K562 (cell line): ENCODE data around the gene B4GALT5. TPM values are rescaled to one million over a fixed set of nuclear protein-coding genes. Genes with fewer than 3 reads are reported as not detected.

Experiments
- ATAC-seq: fragments of 200-7000 bp; cut with Tn5 transposase; 3 replicates; pipeline ENCODE4 v1.9.1; 2020; ENCODE audit warnings: moderate library complexity
- BruUV-seq: library from RNA; stranded (reverse); fragments of 400-500 nt; replicated peaks from 2 replicates; lab custom pipeline; 2021; lab: Mats Ljungman, UMichigan
- CTCF ChIA-PET: fragments of 300-600 bp; formaldehyde crosslinking; extraction: SDS; loops from one replicate; lab custom pipeline; 2021; ENCODE audit warnings: low intra/inter-chr PET ratio; lab: Yijun Ruan, JAX
- POLR2A ChIA-PET: fragments of 300-600, 350-650 bp; sonication (Branson Sonifier 250); formaldehyde crosslinking; extraction: SDS; loops from one replicate; lab custom pipeline; 2021; ENCODE audit warnings: antibody characterized with exemption, inconsistent platforms; lab: Yijun Ruan, JAX
- DNase-seq, 4 experiments: peaks; one replicate each; pipeline versions ENCODE4 v3.0.0 to v3.0.0-alpha.2; 2011 to 2018; ENCODE audit warnings: low spot score in 3 of 4, mixed read lengths in 3 of 4; ENCODE audit errors: extremely low read depth in 1 of 4
- FAIRE-seq: peaks from 2 replicates; lab custom pipeline; 2011; peaks lifted over from hg19 to GRCh38; lab: Jason Lieb, UNC
- H2AFZ ChIP-seq: 2 replicates; pipeline ENCODE4 v1.6.0; 2011; ENCODE audit warnings: low read depth, low read length, control low read depth, inconsistent platforms
- H3K27ac ChIP-seq: fragments of 200-600 bp; 3 replicates; pipeline ENCODE4 v1.8.0; 2011; ENCODE audit warnings: low read depth, mild to moderate bottlenecking, control low read depth, inconsistent platforms, low read length, moderate library complexity, mixed read lengths; ENCODE audit errors: extremely low read depth
- H3K27me3 ChIP-seq, 2 experiments: fragments of 300-600 bp in 1 of 2; 2 replicates in 1 of 2; 3 replicates in 1 of 2; pipeline versions ENCODE4 v1.6.0 to v1.8.0; 2011; ENCODE audit warnings: inconsistent platforms in 2 of 2, low read length in 2 of 2, mild to moderate bottlenecking in 1 of 2, mixed read lengths in 1 of 2, moderate library complexity in 1 of 2; ENCODE audit not compliant: control insufficient read depth in 2 of 2, insufficient read depth in 2 of 2
- H3K36me3 ChIP-seq: fragments of 300-600 bp; 3 replicates; pipeline ENCODE4 v1.8.0; 2011; ENCODE audit warnings: mild to moderate bottlenecking, low read length, inconsistent platforms; ENCODE audit not compliant: control insufficient read depth, insufficient read depth
- H3K4me1 ChIP-seq, 2 experiments: fragments of 200-600 bp in 1 of 2; replicated peaks in 1 of 2; 2 replicates in 1 of 2; 3 replicates in 1 of 2; pipeline versions ENCODE4 v1.5.1 to v1.8.0; 2011; ENCODE audit warnings: inconsistent platforms in 2 of 2, low read length in 2 of 2, mild to moderate bottlenecking in 1 of 2, mixed read lengths in 1 of 2, moderate library complexity in 1 of 2; ENCODE audit not compliant: control insufficient read depth in 2 of 2, insufficient read depth in 2 of 2
- H3K4me2 ChIP-seq: 2 replicates; pipeline ENCODE4 v1.6.1; 2011; ENCODE audit warnings: low read length, control low read depth, inconsistent platforms, mixed read lengths; ENCODE audit not compliant: insufficient read depth
- H3K4me3 ChIP-seq: fragments of 200-600 bp; sonication (generic), shearing (Covaris generic); 2 replicates; pipeline ENCODE4 v1.5.1; 2016; ENCODE audit warnings: control low read depth, inconsistent platforms
- H3K79me2 ChIP-seq: fragments of 200-600 bp; 3 replicates; pipeline ENCODE4 v1.8.0; 2011; ENCODE audit warnings: low read length, inconsistent platforms; ENCODE audit not compliant: control insufficient read depth, insufficient read depth
- H3K9ac ChIP-seq, 2 experiments: 2 replicates each; pipeline versions ENCODE4 v1.6.0 to v1.6.1; 2011; ENCODE audit warnings: low read depth in 2 of 2, low read length in 2 of 2, control low read depth in 1 of 2, inconsistent platforms in 1 of 2, mild to moderate bottlenecking in 1 of 2, mixed read lengths in 1 of 2; ENCODE audit not compliant: insufficient read depth in 1 of 2
- H3K9me1 ChIP-seq: one replicate; pipeline ENCODE4 v1.6.0; 2011; ENCODE audit warnings: inconsistent platforms, mild to moderate bottlenecking, low read length, moderate library complexity; ENCODE audit not compliant: control insufficient read depth, insufficient read depth
- H3K9me3 ChIP-seq: replicated peaks from 2 replicates; pipeline ENCODE4 v1.5.1; 2011; ENCODE audit warnings: low read depth, low read length, inconsistent platforms; ENCODE audit not compliant: control insufficient read depth, insufficient read depth
- H4K20me1 ChIP-seq: replicated peaks from 2 replicates; pipeline ENCODE4 v1.6.1; 2011; ENCODE audit warnings: low read length, inconsistent platforms, mixed read lengths; ENCODE audit not compliant: control insufficient read depth, insufficient read depth
- ARID1B ChIP-seq: fragments of 450-650 bp; IDR thresholded peaks from 2 replicates; pipeline ENCODE4 v1.6.1; 2016; ENCODE audit warnings: antibody characterized with exemption, mild to moderate bottlenecking, inconsistent platforms
- BACH1 ChIP-seq: fragments of 200-800 bp; sonication (Bioruptor generic); IDR thresholded peaks from 2 replicates; pipeline ENCODE4 v1.6.1; 2016; ENCODE audit warnings: missing genetic modification characterization, missing compliant biosample characterization
- JUND ChIP-seq, 2 experiments: IDR thresholded peaks; 2 replicates in 1 of 2; 3 replicates in 1 of 2; pipeline ENCODE4 v1.6.1; 2011; ENCODE audit warnings: borderline replicate concordance in 2 of 2, low read depth in 2 of 2, low read length in 2 of 2, improper control_type of control experiment in 1 of 2, missing biosample characterization in 1 of 2, missing genetic modification characterization in 1 of 2, missing genetic modification reagents in 1 of 2
- MAFF ChIP-seq: IDR thresholded peaks from 2 replicates; pipeline ENCODE4 v1.6.1; 2012; ENCODE audit warnings: low read length, improper control_type of control experiment
- MAFK ChIP-seq: IDR thresholded peaks from 2 replicates; pipeline ENCODE4 v1.6.1; 2011; ENCODE audit warnings: low read length, improper control_type of control experiment
- MEIS2 ChIP-seq: fragments of 450-650 bp; IDR thresholded peaks from 2 replicates; pipeline ENCODE4 v1.6.1; 2014; ENCODE audit warnings: mild to moderate bottlenecking; ENCODE audit not compliant: partially characterized antibody
- NR2C2 ChIP-seq, 2 experiments: fragments of 200-800 bp in 1 of 2; sonication (Bioruptor generic) in 1 of 2; sonication (generic) in 1 of 2; formaldehyde crosslinking in 1 of 2; IDR thresholded peaks; 2 replicates each; pipeline versions ENCODE4 v1.6.1 to v1.8.0; 2016 to 2022; ENCODE audit warnings: mild to moderate bottlenecking in 1 of 2, missing compliant biosample characterization in 1 of 2, missing genetic modification characterization in 1 of 2, missing genetic modification reagents in 1 of 2
- PBX2 ChIP-seq, 2 experiments: IDR thresholded peaks in 1 of 2; conservative IDR thresholded peaks in 1 of 2; 2 replicates each; pipeline ENCODE4 v1.6.1; 2016; ENCODE audit warnings: low read depth in 2 of 2, mild to moderate bottlenecking in 1 of 2, missing compliant biosample characterization in 1 of 2, missing genetic modification characterization in 1 of 2, moderate library complexity in 1 of 2
- SMARCA4 ChIP-seq: fragments of 450-650 bp; IDR thresholded peaks from 2 replicates; pipeline ENCODE4 v1.6.1; 2016
- ZBED1 ChIP-seq: IDR thresholded peaks from 2 replicates; pipeline ENCODE4 v1.6.1; 2014
- ZBTB33 ChIP-seq: sonication (generic); formaldehyde crosslinking; IDR thresholded peaks from 2 replicates; pipeline ENCODE4 v1.8.1; 2023; ENCODE audit warnings: mild to moderate bottlenecking, missing genetic modification reagents
- ZNF146 ChIP-seq: IDR thresholded peaks from one replicate; pipeline ENCODE4 v1.6.1; 2018; ENCODE audit warnings: missing compliant biosample characterization; ENCODE audit not compliant: unreplicated experiment
- ZNF384 ChIP-seq: IDR thresholded peaks from 2 replicates; pipeline ENCODE4 v1.6.1; 2012; ENCODE audit warnings: low read depth, low read length, improper control_type of control experiment
- ZNF655 ChIP-seq: fragments of 250-450 bp; sonication (Bioruptor Pico); IDR thresholded peaks from 2 replicates; pipeline ENCODE4 v1.5.0; 2021
- WGBS: fragments of 100-300 bp; shearing (Covaris generic); methylation state at CpG from one replicate; pipeline ENCODE4 v1.1.6; 2016; ENCODE audit warnings: low coverage, mixed read lengths; ENCODE audit not compliant: insufficient coverage; ENCODE audit errors: missing lambda C conversion rate; 5-methylcytosine and 5-hydroxymethylcytosine counted together
- in situ Hi-C: fragments of 300-500 bp; cut with MboI; formaldehyde crosslinking; loops from 4 replicates; pipeline ENCODE4 v1.15.0; 2018; ENCODE audit warnings: inconsistent platforms, mixed read lengths
- intact Hi-C: fragments of 100-400 bp; cut with micrococcal nuclease; formaldehyde crosslinking; loops from 2 replicates; pipeline ENCODE4 v1.14.2; 2022
- polyA plus RNA-seq, 8 experiments: library from polyadenylated mRNA; depleted of rRNA in 4 of 8; stranded (reverse) in 5 of 8; unstranded in 3 of 8; fragments of >200 nt; fragmentation: Nextera tagmentation in 2 of 8; fragmentation: Illumina TruSeq in 1 of 8; extraction: Ambion mirVana in 2 of 8; extraction: Trizol in 1 of 8; gene quantifications; 2 replicates each; pipeline versions ENCODE4 v1.2.1 to v1.2.3, GENCODE V29; 2011 to 2014; ENCODE audit warnings: inconsistent platforms in 1 of 8, missing spikeins in 1 of 8
- total RNA-seq, 7 experiments: library from RNA; depleted of rRNA in 6 of 7; stranded (reverse); fragments of >200 nt in 6 of 7; fragmentation: Illumina TruSeq in 2 of 7; extraction: Trizol in 2 of 7; gene quantifications; 2 replicates each; pipeline versions ENCODE4 v1.2.1 to v1.2.3, GENCODE V29; 2011 to 2021; ENCODE audit warnings: low replicate concordance in 1 of 7

B4GALT5 gene
- total and polyA plus RNA-seq, 9 of the 15 experiments (the other 6 are each of a cell fraction or from before 2014, with no cell fraction given): 8.5 to 32.6 (median 23.4) TPM

GRCh38 chr20:49685809-49686208 is 27.9 kb downstream of the B4GALT5 start:
- FAIRE-seq: peak; percentile 54
- Histone ChIP-seq H3K9ac (peak overlapping the region in 1 of 2 experiments; percentile 43; a peak in 2 of 4 replicates), H3K9me1 (no peaks in the 10 kb centered on the region), H3K27me3 (no peaks in the 10 kb centered on the region), H3K4me2 (no peak overlapping the region; the same call in 1 of the 2 replicates), H3K4me3 (no peak overlapping the region), H4K20me1 (peaks cover 3% of the 10 kb centered on the region; the same call in 1 of the 2 replicates), H3K36me3 (peaks cover 8% of the 10 kb centered on the region; the same call in 2 of the 3 replicates), H3K27ac (peak overlapping the region; percentile 49), H2AFZ (no peak overlapping the region), H3K4me1 (peaks cover 19 to 53% of the 10 kb centered on the region in 2 experiments), H3K79me2 (peaks cover 96% of the 10 kb centered on the region), H3K9me3 (no peaks in the 10 kb centered on the region)
- ChIA-PET POLR2A (interaction anchor here (0.5 to 3.0 kb wide), 8 partner anchors 9 to 126 kb away, joined by 3 to 17 read pairs (median 4); no protein-coding TSS in a partner anchor), CTCF (interaction anchor here (0.6 kb wide), 1 partner anchor 352 kb away, joined by 4 read pairs; no protein-coding TSS in a partner anchor)
- ATAC-seq: peak; percentile 54
- no TSS peak for BruUV-seq
- DNase-seq: peak in 2 of 4 experiments; percentile 28 to 51
- intact Hi-C loops (no loop called here), in situ Hi-C loops (no loop called here)
- WGBS: 4% methylated on average over 2 of the region's 2 CpGs
- TF ChIP-seq ZNF384 (peak; percentile 84), ARID1B (peak; percentile 32; the same call in 1 of the 2 replicates), NR2C2 (CRISPR knock-in tag; IDR thresholded peaks at IDR 0.05) (no peak), NR2C2 (tag; IDR thresholded peaks at IDR 0.05) (peak; percentile 28; the same call in 1 of the 2 replicates), ZBTB33 (CRISPR knock-in tag) (no peak), JUND (IDR thresholded peaks at IDR 0.05; ENCODE audit: borderline replicate concordance, low read depth, low read length) (peak; percentile 49; the same call in 1 of the 2 replicates), JUND (tag; IDR thresholded peaks at IDR 0.05; ENCODE audit: borderline replicate concordance, low read depth, low read length) (0 out of 3 replicates have a peak, but pooled peaks have one; percentile 52), PBX2 (CRISPR knock-in tag; IDR thresholded peaks at IDR 0.05; ENCODE audit: low read depth) (no peak), PBX2 (tag; conservative IDR thresholded peaks at IDR 0.05; ENCODE audit: low read depth) (peak; percentile 36), ZNF655 (CRISPR knock-in tag) (no peak), SMARCA4 (peak; percentile 48; the same call in 1 of the 2 replicates), ZBED1 (no peak), BACH1 (tag) (peak; percentile 81; the same call in 1 of the 2 replicates), MAFF (peak; percentile 79), MEIS2 (no peak), MAFK (peak; percentile 79), ZNF146 (CRISPR knock-in tag) (no peak)
